DOHH2 (cell line): ENCODE data around the gene MAML2.

Source experiments
- H3F3A ChIP-seq: fragments of 200-600 bp; sonication (generic), shearing (Covaris generic); 2 replicates; pipeline ENCODE4 v1.6.0; 2016; ENCODE audit warnings: antibody characterized with exemption, mild to moderate bottlenecking; ENCODE audit not compliant: control insufficient read depth, insufficient read depth
- H3K27ac ChIP-seq: fragments of 200-600 bp; sonication (generic); 2 replicates; pipeline ENCODE4 v1.5.1; 2014; ENCODE audit warnings: low read depth, mild to moderate bottlenecking, low read length, moderate library complexity
- H3K27me3 ChIP-seq: fragments of 200-600 bp; sonication (generic); 2 replicates; pipeline ENCODE4 v1.6.1; 2014; ENCODE audit warnings: mild to moderate bottlenecking, low read length, mixed read lengths; ENCODE audit not compliant: control insufficient read depth
- H3K36me3 ChIP-seq: fragments of 200-600 bp; sonication (generic); 2 replicates; pipeline ENCODE4 v1.6.1; 2014; ENCODE audit warnings: mild to moderate bottlenecking, low read length, moderate library complexity, mixed read lengths; ENCODE audit not compliant: control insufficient read depth
- H3K4me1 ChIP-seq: fragments of 200-600 bp; sonication (generic); 2 replicates; pipeline ENCODE4 v1.6.1; 2014; ENCODE audit warnings: mild to moderate bottlenecking, low read length, mixed read lengths; ENCODE audit not compliant: control insufficient read depth
- H3K4me2 ChIP-seq: fragments of 200-600 bp; sonication (generic); 2 replicates; pipeline ENCODE4 v1.6.0; 2014; ENCODE audit warnings: mild to moderate bottlenecking, low read length, moderate library complexity
- H3K4me3 ChIP-seq: fragments of 200-600 bp; sonication (generic); 2 replicates; pipeline ENCODE4 v1.5.1; 2014; ENCODE audit warnings: mild to moderate bottlenecking, low read length, mixed read lengths
- H3K79me2 ChIP-seq: fragments of 200-600 bp; sonication (generic); 2 replicates; pipeline ENCODE4 v1.6.1; 2014; ENCODE audit warnings: mild to moderate bottlenecking, low read length, mixed read lengths; ENCODE audit not compliant: control insufficient read depth
- H3K9me2 ChIP-seq: fragments of 200-600 bp; sonication (generic); replicated peaks from 2 replicates; pipeline ENCODE4 v1.6.1; 2014; ENCODE audit warnings: mild to moderate bottlenecking, low read length, mixed read lengths; ENCODE audit not compliant: control insufficient read depth
- H3K9me3 ChIP-seq: fragments of 200-600 bp; sonication (generic); 2 replicates; pipeline ENCODE4 v1.6.1; 2014; ENCODE audit warnings: antibody characterized with exemption, low read length, mixed read lengths; ENCODE audit not compliant: control insufficient read depth, insufficient read depth
- H4K20me1 ChIP-seq: fragments of 200-600 bp; sonication (generic); 2 replicates; pipeline ENCODE4 v1.6.0; 2014; ENCODE audit warnings: low read depth, mild to moderate bottlenecking, antibody characterized with exemption, low read length, moderate library complexity; ENCODE audit not compliant: control insufficient read depth, insufficient read depth
- EZH2phosphoT487 ChIP-seq: fragments of 200-600 bp; sonication (generic); IDR thresholded peaks from 2 replicates; pipeline ENCODE4 v1.6.1; 2017; ENCODE audit warnings: borderline replicate concordance, mild to moderate bottlenecking, antibody characterized with exemption, low read length, moderate library complexity, mixed read lengths
- TF ChIP-seq, protein P1 (sequence below): fragments of 200-600 bp; sonication (generic); IDR thresholded peaks from one replicate; pipeline ENCODE4 v1.5.1; 2014; ENCODE audit warnings: antibody characterized with exemption, mild to moderate bottlenecking, low read depth, low read length; ENCODE audit not compliant: poor library complexity, severe bottlenecking

MAML2 gene

DNA sequence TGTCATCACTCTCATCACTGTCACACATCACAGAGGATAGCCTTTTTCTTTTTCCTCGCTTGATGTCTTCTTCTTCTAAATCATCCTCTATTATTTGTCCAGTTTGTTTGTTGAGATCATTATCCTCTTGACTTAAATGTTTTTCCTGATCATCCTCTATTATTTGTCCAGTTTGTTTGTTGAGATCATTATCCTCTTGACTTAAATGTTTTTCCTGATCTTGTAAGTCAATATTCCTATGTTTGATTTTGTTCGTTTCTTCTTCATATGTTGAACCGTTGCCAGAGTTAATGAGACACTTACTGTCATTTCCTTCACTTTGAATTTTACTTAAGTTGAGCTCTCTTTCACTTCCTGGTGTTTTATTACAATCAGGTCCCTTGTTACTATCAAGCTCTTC, 41.2 kb upstream of the MAML2 start:
- Histone ChIP-seq H3K9me3 (no peaks in the 10 kb centered on the region), H3K4me1 (peaks cover 12% of the 10 kb centered on the region), H3K4me3 (no peak overlapping the region), H3F3A (no peaks in the 10 kb centered on the region), H3K9me2 (no peaks in the 10 kb centered on the region), H3K27ac (no peak overlapping the region), H3K79me2 (peaks cover 22% of the 10 kb centered on the region), H3K36me3 (peaks cover 51% of the 10 kb centered on the region), H3K27me3 (no peaks in the 10 kb centered on the region), H3K4me2 (no peak overlapping the region), H4K20me1 (no peaks in the 10 kb centered on the region)
- no peak for TF ChIP-seq EZH2phosphoT487
- TF ChIP-seq, protein P1, sequence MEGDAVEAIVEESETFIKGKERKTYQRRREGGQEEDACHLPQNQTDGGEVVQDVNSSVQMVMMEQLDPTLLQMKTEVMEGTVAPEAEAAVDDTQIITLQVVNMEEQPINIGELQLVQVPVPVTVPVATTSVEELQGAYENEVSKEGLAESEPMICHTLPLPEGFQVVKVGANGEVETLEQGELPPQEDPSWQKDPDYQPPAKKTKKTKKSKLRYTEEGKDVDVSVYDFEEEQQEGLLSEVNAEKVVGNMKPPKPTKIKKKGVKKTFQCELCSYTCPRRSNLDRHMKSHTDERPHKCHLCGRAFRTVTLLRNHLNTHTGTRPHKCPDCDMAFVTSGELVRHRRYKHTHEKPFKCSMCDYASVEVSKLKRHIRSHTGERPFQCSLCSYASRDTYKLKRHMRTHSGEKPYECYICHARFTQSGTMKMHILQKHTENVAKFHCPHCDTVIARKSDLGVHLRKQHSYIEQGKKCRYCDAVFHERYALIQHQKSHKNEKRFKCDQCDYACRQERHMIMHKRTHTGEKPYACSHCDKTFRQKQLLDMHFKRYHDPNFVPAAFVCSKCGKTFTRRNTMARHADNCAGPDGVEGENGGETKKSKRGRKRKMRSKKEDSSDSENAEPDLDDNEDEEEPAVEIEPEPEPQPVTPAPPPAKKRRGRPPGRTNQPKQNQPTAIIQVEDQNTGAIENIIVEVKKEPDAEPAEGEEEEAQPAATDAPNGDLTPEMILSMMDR, result no peak

GRCh38 chr11:96376796-96377195, 33.8 kb upstream of the MAML2 start:
- Histone ChIP-seq H3K9me3 (no peaks in the 10 kb centered on the region), H3K27ac (no peak overlapping the region), H3F3A (no peaks in the 10 kb centered on the region), H3K4me2 (no peak overlapping the region), H4K20me1 (no peaks in the 10 kb centered on the region), H3K9me2 (no peaks in the 10 kb centered on the region), H3K4me3 (no peak overlapping the region), H3K27me3 (no peaks in the 10 kb centered on the region), H3K36me3 (peaks cover 30% of the 10 kb centered on the region), H3K79me2 (no peaks in the 10 kb centered on the region), H3K4me1 (no peaks in the 10 kb centered on the region)
- no peak for TF ChIP-seq EZH2phosphoT487
- TF ChIP-seq, protein P1, result no peak

GRCh38 chr11:96373826-96374225, 30.8 kb upstream of the MAML2 start:
- H3K27me3 ChIP-seq, result no peaks in the 10 kb centered on the region
- H3K27ac ChIP-seq, result no peak overlapping the region
- H3K79me2 ChIP-seq, result no peaks in the 10 kb centered on the region
- H4K20me1 ChIP-seq, result no peaks in the 10 kb centered on the region
- no peak for TF ChIP-seq EZH2phosphoT487
- TF ChIP-seq, protein P1, result no peak
- H3K36me3 ChIP-seq, result peaks cover 28% of the 10 kb centered on the region
- H3K4me2 ChIP-seq, result no peak overlapping the region
- no peak overlapping the region for H3K4me3 ChIP-seq
- no peaks in the 10 kb centered on the region for H3K9me3 ChIP-seq
- no peaks in the 10 kb centered on the region for H3K4me1 ChIP-seq
- H3F3A ChIP-seq, result no peaks in the 10 kb centered on the region
- H3K9me2 ChIP-seq, result no peaks in the 10 kb centered on the region
